ENCODE data around the gene TMED6. TPM values are rescaled to one million over a fixed set of nuclear protein-coding genes. Genes with fewer than 3 reads are reported as not detected.

Gene TMED6
- total RNA-seq, 2 experiments from 2014 or later: 1.5 to 2.1 TPM

DNA sequence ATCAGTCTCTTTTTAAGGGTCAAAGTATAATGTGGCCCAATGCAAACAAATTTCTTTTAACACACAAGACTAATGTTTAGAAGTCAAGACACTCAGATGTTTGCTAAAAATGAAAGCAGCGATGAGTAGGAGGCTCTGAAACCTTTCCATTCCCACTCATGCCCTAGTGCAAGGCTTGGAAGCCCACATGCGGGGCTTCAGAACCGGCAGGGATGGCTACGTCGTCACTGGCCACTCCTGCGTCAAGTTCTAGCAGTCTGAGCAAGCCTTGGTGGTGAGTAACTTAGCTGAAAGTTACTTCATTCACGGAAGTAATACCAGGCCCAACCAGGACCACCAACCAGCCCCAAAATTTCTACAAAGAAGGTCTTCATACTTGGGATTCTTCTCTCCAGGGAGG lies 14.8 kb upstream of the TMED6 start:
- Mint-ChIP-seq H3K4me1 (ENCODE audit: low read depth) (peaks cover 17% of the 10 kb centered on the region), H3K36me3 (ENCODE audit: low read depth) (peaks cover 94% of the 10 kb centered on the region), H3K4me3 (no peak overlapping the region), H3K27me3 (no peaks in the 10 kb centered on the region), H3K27ac (no peak overlapping the region), H3K9me3 (no peaks in the 10 kb centered on the region)
- Histone ChIP-seq H3K27me3 (ENCODE audit: control insufficient read depth in 1 of 2, insufficient read depth in 2 of 2, low read length in 2 of 2) (no peaks in the 10 kb centered on the region), H3K9me3 (ENCODE audit: control insufficient read depth in 1 of 2, insufficient read depth in 1 of 2, low read length in 2 of 2) (no peaks in the 10 kb centered on the region), H3K36me3 (ENCODE audit: insufficient read depth, low read length) (peaks cover 74% of the 10 kb centered on the region), H3K27ac (ENCODE audit: low read depth in 1 of 2, low read length in 2 of 2) (no peak overlapping the region), H3K4me3 (ENCODE audit: low read length) (no peak overlapping the region), H3K4me1 (ENCODE audit: insufficient read depth, low read length) (no peaks in the 10 kb centered on the region)
- intact Hi-C loops (cut with DNase I, micrococcal nuclease): no loop called here
- ChIA-PET CTCF (no interaction called here), POLR2A (no interaction called here)
- DNase-seq: no peak
- no peak for ATAC-seq (ENCODE audit: poor library complexity)
- TF ChIP-seq, protein P1, sequence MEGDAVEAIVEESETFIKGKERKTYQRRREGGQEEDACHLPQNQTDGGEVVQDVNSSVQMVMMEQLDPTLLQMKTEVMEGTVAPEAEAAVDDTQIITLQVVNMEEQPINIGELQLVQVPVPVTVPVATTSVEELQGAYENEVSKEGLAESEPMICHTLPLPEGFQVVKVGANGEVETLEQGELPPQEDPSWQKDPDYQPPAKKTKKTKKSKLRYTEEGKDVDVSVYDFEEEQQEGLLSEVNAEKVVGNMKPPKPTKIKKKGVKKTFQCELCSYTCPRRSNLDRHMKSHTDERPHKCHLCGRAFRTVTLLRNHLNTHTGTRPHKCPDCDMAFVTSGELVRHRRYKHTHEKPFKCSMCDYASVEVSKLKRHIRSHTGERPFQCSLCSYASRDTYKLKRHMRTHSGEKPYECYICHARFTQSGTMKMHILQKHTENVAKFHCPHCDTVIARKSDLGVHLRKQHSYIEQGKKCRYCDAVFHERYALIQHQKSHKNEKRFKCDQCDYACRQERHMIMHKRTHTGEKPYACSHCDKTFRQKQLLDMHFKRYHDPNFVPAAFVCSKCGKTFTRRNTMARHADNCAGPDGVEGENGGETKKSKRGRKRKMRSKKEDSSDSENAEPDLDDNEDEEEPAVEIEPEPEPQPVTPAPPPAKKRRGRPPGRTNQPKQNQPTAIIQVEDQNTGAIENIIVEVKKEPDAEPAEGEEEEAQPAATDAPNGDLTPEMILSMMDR (IDR thresholded peaks at IDR 0.05): no peak

DNA sequence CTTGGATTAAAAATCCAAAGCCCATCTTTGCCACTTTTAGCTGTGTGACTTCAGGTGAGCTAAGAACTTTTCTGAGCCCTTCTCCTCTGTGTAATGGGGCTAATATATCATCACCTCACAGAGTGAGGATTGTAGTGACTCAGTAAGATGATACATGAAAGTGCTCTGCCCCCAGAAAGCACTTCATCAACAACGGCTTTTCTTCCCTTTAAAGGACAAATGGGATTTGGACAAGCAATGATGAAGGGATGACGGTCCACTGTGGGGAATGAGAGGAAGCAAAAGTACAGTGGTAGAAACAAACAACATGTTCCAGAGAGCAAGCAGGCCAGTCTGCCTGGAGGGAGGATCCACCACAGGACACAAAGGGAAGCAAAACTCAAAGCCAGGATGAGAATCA lies 14.3 kb upstream of the TMED6 start:
- Histone ChIP-seq H3K9me3 (ENCODE audit: control insufficient read depth in 1 of 2, insufficient read depth in 1 of 2, low read length in 2 of 2) (no peaks in the 10 kb centered on the region), H3K27ac (ENCODE audit: low read depth in 1 of 2, low read length in 2 of 2) (no peak overlapping the region), H3K27me3 (ENCODE audit: control insufficient read depth in 1 of 2, insufficient read depth in 2 of 2, low read length in 2 of 2) (no peaks in the 10 kb centered on the region), H3K36me3 (ENCODE audit: insufficient read depth, low read length) (peaks cover 72% of the 10 kb centered on the region), H3K4me1 (ENCODE audit: insufficient read depth, low read length) (no peaks in the 10 kb centered on the region), H3K4me3 (ENCODE audit: low read length) (no peak overlapping the region)
- Mint-ChIP-seq H3K27me3 (no peaks in the 10 kb centered on the region), H3K36me3 (ENCODE audit: low read depth) (peaks cover 93% of the 10 kb centered on the region), H3K4me1 (ENCODE audit: low read depth) (peaks cover 17% of the 10 kb centered on the region), H3K9me3 (no peaks in the 10 kb centered on the region), H3K27ac (no peak overlapping the region), H3K4me3 (no peak overlapping the region)
- TF ChIP-seq, protein P1 (IDR thresholded peaks at IDR 0.05): no peak
- ATAC-seq (ENCODE audit: poor library complexity) (no peak), DNase-seq (no peak)
- POLR2A ChIA-PET: no interaction called here
- CTCF ChIA-PET: no interaction called here
- intact Hi-C loops (cut with DNase I, micrococcal nuclease): no loop called here

DNA sequence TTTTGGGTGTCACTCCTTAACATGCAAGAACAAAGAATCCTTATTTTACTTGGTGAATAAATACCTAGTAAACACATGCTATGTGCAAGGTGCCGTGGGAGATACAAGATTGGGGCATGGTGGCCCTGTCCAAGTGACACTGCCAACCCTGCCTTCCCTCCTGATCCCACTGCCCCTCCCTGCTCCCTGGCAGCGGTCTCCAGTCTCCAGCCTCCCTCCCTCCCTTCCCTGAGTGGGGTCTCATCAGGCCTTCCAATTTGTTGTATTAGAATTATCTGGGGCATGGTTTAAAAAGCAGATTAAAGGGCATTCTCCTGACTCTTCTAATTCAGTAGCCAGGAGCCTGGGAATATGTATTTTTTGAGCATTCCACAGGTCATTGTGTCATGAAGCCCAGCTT lies 12.5 kb upstream of the TMED6 start:
- H3K27me3 ChIP-seq (ENCODE audit: control insufficient read depth in 1 of 2, insufficient read depth in 2 of 2, low read length in 2 of 2): no peaks in the 10 kb centered on the region
- ChIA-PET POLR2A (no interaction called here), CTCF (no interaction called here)
- Mint-ChIP-seq H3K9me3 (no peaks in the 10 kb centered on the region), H3K27ac (no peak overlapping the region), H3K4me3 (no peak overlapping the region), H3K4me1 (ENCODE audit: low read depth) (peaks cover 12% of the 10 kb centered on the region), H3K36me3 (ENCODE audit: low read depth) (peaks cover 77% of the 10 kb centered on the region), H3K27me3 (no peaks in the 10 kb centered on the region)
- no peak overlapping the region for H3K27ac ChIP-seq (ENCODE audit: low read depth in 1 of 2, low read length in 2 of 2)
- ATAC-seq (ENCODE audit: poor library complexity): no peak
- no peaks in the 10 kb centered on the region for H3K9me3 ChIP-seq (ENCODE audit: control insufficient read depth in 1 of 2, insufficient read depth in 1 of 2, low read length in 2 of 2)
- intact Hi-C loops (cut with DNase I, micrococcal nuclease): no loop called here
- DNase-seq: no peak
- H3K4me1 ChIP-seq (ENCODE audit: insufficient read depth, low read length): no peaks in the 10 kb centered on the region
- H3K4me3 ChIP-seq (ENCODE audit: low read length): no peak overlapping the region
- H3K36me3 ChIP-seq (ENCODE audit: insufficient read depth, low read length): peaks cover 67% of the 10 kb centered on the region
- TF ChIP-seq, protein P1 (IDR thresholded peaks at IDR 0.05): no peak
